Hematopoietic multipotent progenitor cell treated with erythropoietin and hydrocortisone succinate and interleukin-3 and kit ligand, for 4 days (in vitro differentiated cells): Measurements from ENCODE around the gene PIP4K2C.
A peak's percentile ranks its signal among the peaks of the same experiment; 100 is the strongest.
"Not testable (repeated sequence)": the region's sequence is repeated elsewhere in the genome, so short reads cannot be mapped to it uniquely, and the experiment has no call there.

Experiments used
- DNase-seq: peaks from one replicate; pipeline ENCODE4 v3.0.0-alpha.2; 2015

The PIP4K2C gene

DNA sequence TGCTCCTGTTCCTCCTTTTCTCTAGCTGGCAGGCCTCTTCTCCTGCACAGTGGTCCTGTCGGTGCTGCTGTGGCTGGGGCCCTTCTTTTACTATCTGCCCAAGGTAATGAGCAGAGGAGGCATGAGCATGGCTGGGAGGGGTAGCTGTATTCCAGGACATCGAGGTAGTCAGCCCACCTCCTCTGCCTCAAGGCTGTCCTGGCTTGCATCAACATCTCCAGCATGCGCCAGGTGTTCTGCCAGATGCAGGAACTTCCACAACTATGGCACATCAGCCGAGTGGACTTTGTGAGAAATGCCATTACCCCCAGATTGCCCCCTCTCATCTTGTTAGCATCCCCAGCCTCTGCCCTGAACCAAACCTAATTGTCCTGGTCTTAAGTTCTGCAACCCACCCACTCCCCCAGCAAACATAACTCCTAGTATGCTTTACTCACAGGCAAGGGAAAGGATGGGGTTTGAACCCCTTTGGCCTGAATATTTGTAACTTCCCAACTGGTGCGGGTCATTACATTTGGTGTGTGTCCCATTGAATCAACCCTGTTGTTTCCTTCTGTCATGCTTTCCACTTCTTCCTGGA, 32.9 kb downstream of the PIP4K2C start:
- DNase-seq, result no peak

DNA sequence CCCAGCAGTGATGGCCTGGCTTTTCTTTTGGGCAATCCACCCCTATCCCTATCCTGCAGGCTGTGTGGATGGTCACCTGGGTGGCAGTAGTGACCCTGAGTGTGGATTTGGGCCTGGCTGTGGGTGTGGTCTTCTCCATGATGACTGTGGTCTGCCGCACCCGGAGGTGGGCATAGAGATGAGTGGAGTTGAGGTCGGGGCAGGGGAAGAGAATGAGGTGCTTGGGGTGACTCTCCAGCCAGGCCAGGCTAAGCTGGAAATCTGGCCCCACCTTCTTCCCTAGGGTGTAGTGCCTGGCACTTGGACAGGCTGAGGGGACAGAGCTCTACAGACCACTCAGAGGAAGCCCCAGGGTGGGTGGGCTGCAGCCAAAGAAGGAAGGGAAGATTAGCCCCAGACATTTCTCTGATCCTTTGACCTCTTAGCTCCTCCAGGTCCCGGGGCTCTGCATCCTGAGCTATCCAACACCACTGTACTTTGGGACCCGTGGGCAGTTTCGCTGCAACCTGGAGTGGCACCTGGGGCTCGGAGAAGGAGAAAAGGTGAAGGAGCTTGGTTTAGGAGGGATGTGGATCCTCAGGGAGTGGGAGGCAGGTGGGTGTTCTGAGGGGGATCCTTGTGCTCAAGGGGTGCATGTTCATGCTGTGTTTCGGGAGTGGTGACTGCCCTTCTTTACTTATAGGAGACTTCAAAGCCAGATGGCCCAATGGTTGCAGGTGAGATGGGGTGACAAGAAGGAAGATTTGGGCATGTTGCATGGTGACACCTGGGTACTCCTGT, 33.6 kb downstream of the PIP4K2C start:
- no peak for DNase-seq

DNA sequence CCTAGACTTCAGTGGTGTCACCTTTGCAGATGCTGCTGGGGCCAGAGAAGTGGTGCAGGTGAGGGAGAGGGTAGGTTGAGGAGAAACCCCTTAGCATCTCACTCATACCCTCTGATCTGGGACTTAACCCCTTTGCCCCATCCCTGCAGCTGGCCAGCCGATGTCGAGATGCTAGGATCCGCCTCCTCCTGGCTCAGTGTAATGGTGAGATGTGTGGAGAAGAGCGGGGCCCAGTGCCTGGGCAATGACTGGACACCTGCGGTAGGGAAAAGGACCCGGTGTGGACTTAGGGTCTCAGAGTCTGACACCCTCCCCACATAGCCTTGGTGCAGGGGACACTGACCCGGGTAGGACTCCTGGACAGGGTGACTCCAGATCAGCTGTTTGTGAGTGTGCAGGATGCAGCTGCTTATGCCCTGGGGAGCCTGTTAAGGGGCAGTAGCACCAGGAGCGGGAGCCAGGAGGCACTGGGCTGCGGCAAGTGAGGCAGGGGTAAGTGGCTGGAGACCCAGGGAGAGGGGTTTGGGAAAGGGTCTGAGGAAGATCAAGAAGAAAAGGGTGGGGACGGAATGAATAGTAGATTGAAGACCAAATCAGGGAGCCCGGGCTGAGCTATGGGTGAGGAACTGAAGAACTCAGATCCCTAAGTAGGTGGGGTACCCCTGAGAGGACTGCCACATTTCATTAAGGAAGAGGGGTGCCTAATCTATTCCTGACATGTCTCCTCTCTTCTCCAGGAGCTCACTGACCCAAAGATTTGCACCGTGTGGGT, 34.5 kb downstream of the PIP4K2C start:
- DNase-seq, result no peak

DNA sequence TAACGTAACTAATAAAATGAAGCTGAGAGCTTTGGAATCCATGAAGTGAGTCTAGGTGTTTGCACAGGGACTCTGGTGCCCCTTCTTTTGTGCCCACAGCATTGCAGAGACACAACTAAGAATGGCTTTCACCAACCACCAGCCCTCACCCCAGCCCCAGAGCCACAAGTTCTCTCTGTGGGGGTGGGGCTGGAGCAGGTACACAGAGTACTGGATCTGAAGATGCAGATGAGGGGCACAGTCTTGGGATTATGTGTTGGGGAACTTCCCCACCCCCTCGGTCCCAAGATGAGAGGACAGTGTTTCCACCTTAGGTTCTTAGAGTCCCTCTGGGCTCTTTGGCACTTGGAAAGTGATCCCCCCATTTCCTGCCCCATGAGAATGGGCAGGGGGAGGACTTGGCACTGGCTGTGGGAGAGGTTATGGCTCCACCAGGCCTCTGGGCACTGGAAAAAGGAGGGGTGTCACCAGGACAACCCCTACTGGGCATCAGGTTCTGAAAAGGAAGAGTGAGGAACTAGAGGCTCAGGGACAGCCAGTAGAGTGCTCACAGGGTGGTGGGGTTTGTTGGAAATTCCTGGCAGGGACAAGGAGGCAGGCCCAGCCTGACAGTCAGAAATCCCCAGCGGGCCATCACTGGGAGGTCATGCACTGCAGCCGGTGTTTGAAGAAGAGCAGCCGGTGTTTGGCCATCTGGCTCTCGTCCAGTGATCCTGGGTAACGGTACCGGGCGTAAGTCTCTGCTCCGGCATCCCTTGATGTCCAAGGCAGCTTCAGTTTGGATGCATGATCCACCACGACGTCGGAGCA, 35.3 kb downstream of the PIP4K2C start:
- no peak for DNase-seq

DNA sequence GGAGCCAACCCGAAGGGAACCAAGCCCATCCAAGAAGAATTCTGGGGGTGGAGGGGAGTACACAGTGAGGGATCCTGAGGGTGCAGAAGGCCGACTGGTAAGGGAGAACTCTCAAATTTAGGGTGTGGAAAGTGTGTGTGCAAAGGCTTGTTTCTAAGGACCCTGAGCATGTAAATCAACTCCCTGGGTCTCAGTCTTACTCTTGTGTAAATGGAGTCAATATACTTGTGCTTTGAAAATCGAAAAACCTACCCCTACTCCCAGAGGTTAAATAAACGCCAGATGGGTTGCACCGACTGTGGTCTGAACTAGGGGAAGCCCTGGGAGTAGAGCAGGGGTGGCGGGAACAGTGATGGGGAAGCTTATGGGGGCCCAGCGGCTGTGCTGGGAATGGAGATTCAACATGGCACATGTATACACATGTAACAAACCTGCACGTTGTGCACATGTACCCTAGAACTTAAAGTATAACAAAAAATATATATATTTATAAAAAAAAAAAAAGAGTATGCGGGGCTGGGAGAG, 36.0 kb downstream of the PIP4K2C start:
- DNase-seq, result no peak

DNA sequence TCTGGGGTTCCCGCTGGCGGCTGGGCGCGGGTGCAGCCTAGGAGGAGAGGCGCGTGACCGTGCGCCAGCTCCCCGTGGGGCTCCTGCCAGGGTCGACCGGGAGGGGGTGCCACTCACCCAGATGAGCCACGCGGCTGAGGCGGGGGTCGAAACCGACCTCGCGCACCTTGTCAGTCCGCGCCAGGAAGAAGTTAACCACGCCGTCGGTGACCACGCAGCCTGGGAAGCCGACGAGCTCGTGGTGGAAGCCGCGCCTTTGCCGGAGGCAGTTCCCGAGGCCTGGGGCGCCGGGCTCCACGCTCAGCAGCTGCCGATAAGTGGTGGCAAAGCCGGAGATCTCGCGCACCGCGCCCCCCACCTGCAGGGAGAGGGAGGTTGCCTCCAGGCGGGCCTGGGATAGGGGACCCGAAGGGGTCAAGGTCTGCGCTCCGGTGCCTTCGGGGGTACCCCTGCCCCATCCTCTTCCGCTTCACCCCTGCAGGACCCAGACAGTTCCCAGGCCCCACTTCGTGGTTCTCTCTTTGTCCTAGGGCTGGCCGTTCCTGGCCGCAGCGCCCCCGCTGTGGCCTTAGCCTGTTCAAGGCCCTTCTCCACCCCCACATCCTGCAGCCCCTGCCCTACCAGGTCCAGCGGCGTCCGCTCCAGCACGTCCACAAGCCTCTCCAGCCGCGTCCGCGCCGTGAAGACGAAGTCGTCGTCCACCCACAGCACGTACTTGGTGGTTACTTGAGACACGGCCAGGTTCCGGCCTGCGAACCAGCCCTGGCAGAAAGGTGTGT, 36.7 kb downstream of the PIP4K2C start:
- DNase-seq, result peak; percentile 37

DNA sequence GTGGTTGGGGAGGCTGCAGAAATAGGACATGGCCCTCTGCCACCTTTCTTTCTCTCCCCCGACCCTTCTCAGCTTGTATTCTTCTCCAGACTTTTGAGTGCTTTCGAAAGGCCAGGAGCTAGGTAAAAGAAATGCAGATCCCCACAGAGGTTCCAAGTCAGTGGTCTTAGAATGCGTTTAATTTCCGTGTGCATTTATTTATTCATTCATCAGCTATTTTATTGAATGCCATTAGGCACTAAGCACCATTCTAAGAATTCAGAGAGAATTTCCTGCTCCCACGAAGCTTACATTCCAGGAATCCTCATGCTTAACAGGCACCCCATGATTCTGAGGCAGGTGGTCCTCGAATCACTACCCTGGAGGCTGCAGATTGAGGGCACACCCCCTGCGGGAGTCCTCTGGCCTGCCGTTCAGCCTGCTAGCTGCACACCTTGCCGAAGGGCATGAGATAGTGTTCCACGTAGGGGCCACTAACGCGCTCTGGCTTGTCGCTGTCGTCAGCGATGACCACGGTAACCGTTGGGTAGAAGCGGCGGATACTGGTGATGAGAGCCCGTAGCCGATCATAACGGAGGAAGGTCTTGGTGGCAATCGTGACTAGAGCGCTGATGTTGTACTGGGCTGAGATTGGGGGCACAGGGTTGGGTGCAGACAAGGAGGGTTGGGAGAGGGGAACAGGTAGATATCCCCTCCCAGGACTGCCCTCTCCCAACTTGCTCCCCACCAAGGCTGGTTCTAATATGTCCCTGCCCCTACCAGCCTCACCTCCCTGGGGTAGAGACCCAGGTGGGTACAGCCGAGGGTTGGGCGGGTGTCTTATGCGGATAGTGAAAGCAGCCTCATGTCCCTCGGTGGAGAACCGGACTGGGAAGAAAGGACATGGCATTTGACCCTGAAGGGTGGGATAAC, 37.5 kb downstream of the PIP4K2C start:
- DNase-seq, result no peak

DNA sequence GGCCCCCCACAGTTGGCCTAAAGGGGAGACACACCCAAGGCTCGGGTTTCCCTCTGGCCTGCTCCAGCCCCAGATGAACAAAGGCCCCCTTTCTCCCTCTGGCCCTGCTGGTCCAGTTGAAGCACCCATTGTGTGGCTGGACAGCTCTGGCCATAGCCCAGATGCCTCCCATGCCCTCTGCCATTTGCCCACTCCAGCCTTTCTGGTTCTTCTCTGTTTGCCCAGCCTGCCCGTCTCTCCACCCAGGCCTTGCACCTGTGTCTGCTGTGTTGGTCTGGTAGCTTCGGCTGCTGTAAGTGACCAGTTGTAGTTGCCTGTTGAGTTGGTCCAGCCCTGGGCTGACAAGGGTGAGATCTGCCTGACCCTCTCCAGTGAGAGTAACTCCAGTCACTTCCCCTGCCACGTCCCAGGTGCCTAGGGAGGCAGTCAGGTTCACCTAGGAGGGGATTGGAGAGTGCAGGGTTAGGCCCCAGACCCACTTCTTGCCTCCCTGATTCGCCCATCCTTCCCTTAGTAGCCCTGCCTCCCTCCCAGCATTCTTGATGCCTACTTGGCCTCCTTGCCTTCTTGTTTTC, 39.0 kb downstream of the PIP4K2C start:
- DNase-seq, result no peak

DNA sequence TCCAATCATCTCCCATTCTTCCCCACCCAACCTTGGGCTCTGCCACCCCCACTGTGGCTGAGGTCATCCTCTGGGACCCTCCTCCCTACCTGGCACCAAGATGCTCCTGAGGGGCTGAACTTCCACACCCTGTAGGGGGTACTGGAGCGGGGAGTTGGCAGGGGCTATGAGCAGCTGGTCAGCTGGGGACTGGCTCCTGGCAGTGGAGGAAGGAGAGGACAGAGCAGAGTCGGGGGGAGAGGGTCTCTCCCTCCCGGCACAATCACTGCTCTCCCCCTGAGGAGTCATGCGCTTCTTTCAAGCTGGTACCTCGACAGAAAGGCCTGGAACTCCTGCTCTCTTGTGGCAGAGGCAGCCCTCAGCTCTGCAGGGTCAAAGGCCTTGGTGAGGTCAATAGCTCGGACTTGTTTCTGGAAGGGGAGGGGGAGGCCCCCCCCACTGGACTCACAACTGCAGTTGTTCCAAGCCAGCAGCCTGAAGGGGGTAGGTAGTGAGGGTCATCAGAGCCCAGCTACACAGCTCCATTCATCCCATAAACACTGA, 40.0 kb downstream of the PIP4K2C start:
- DNase-seq, result no peak

DNA sequence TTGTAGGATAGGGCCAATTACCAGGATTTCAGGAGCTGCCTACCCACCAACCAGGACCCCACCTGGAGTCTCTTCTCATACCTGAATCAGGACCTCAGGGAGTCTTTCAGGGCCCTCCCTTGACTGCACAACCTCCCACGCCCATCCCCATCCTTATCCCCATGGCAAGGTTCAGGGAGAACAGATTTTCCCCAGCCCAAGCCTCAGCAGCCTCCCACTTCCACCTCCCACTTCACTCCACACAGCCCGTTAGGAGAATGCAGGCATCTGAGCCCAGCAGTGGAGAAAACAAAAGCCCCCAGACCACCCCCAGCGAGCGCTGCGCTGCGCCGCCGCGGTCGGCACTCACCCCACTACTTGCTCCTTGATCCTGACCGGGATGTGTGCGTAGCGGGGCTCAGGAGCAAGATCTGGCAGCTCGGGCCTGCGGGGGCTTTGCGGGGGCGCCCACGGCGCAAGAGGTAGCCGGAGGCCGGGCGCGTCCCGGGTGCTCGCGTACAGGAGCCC, 40.6 kb downstream of the PIP4K2C start:
- DNase-seq, result no peak

DNA sequence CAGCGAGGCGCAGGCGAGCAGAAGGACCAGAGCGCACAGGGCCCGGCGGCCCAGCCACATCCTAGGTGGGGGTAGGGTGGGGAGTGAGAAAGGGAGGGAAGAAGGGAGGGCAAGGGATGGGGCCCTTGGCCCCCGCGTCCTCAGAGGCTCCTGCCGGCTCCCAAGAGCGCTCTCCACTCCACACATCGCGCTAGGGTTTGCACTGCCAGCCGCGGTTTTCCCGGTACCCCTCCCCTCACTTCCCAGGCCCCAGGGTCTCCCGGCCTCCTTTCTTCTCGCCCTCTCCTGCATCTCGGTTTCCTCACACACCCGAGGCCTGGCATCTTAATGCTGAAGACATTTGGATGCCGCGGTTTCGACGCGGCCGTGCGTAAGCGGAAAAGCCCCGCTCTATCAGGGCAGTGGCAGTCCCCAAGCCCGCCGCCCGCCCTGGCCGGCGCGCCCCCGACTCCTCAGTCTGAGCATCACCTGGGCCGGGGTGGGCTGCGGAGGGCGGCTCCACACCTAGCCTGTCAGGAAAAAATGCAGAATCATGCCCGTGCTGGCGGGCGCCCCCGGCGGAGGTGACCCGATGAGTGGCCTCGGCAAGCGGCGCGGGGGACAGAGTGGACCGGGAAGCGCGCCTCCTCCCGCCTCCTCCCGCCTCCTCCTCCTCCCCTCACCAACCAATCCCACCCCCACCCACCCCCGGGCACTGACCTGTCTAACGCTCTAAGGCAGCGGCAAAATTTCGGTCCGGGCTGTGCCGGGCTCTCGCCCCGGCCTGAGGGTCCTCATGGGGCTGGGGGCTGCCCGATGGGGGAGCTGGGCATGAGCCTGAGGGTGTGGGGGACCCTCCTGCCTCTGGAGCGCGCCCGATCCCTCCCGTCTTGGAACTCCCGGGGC, 41.3 kb downstream of the PIP4K2C start:
- DNase-seq, result no peak

DNA sequence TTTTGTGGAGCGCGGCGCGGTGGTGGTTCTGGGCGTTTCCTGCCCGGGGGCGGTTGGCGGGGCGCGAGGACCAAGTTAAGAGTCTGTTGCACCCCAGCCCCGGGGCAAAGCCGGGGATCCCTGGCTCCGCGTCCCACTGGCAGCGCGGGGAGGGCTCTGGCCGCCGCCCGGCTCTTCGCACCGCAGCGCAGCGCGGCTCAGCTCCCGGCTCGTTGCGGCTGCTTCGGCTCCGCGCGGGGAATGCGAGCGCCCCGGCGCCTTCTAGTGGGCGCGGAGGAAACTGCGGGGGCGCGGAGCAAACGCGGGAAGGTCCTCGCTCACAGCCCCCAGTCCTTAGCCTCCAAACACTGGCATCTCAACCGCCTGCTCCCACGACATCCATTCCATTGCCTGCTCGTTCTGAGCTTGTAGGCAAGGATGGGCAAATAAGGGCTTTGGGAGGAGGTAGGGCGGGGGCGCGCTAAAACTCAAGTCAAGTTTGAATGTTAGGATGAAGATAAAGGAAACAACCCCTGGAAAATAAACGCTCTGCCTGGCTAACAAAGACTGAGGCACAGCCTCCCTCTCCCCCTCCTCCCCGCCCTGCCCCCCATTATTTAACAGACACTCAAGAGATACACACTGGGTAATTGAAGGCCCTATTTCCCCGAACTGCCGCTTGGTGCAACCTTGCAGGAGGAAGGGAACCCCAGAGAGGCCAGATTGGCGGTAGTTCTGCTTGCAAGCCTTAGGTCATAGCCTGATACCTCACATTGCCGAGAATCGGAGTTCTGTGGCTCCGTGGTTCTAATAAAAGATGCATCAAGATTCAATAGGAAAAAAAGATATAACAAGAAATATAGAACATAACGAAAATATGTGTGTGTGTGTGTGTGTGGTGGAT, 42.2 kb downstream of the PIP4K2C start, which contains the start of gene B4GALNT1:
Gene B4GALNT1, minus strand, starts transcription at position 244 of the 883 bp plus-strand sequence. CDS start 1,069 bp downstream, outside the sequence.
- DNase-seq, result peak; percentile 78

DNA sequence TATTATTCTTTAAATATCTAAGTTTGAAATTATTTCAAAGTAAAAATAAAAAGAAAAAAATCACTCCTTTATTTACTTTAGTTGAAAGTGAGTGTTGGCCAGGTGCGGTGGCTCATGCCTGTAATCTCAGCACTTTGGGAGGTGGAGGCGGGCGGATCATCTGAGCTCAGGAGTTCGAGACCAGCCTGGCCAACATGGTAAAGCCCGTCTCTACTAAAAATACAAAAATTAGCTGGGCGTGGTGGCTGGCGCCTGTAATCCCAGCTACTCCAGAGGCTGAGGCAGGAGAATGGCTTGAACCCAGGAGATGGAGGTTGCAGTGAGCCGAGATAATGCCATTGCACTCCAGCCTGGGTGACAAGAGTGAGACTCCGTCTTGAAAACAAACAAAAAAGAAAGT, 45.7 kb downstream of the PIP4K2C start:
- not testable (repeated sequence) for DNase-seq

DNA sequence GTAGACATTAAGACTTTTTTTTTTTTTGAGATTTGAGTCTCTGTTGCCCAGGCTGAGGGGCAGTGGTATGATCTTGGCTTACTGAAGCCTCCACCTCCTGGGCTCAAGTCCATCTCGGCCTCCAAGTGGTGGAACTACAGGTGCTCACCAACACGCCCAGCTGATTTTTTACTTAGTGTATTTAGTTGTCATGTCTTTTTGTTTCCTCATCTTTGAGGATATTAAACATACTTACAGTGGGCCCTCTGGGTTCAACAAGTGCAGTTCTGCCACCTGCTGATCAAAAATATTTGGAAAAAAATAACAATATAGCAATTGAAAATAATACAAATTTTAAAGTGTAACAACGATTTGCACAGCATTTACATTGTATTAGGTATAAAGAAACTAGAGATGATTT, 46.4 kb downstream of the PIP4K2C start:
- DNase-seq, result peak; percentile 31

DNA sequence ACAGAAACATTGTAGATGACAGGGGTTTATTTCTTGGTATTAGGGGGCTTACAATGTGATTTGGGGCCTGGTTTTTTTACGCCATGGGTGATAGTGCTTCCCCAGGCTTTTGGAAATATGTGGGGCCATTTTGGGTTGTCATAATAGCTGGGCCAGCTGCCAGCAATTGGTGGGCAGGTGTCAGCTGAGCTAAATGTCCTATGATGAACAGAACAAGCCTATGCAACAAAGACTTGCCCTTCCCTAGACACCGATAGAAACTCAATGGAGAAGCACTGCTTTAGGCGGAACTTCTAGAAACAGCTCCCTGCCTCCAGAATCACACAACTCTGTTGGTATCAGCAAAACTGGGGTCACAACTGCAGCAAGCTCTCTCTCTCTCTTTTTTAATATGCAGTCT, 47.1 kb downstream of the PIP4K2C start:
- no peak for DNase-seq

DNA sequence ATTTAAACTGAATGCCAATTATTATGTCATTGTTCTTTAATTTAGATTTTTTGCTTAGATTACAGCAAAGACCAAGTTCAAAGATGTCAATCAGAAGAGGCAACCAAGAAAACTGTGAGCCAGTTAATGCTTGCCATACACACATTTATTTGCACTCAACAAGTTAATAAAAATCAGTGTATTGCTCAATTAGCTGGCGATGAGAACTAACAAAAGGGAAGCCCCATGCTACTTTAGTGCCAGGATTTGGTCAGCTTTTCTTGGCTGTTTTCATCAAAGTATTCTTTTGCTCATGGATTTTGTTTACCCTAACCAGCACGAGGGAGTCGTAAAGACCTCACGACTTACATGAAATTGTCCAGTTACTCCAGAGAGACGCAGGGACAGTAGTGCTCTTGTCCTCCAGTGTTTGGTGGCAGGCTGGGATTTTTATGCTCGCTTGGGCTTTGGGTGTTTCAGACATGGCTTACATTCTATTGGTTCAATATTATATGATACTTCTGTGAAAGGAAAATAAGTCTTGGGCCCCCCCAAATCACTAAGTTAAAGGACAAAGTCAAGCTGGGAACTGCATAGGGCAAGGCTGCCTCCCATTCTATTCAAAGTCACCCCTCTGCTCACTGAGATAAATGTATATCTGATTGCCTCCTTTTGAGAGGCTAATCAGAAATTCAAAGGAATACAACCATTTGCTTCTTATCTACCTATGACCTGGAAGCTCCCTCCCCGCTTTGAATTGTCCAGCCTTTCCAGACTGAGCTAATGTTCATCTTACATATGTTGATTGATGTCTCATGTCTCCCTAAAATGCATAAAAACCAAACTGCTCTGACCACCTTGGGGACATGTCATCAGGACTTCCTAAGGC, 49.4 kb downstream of the PIP4K2C start:
- no peak for DNase-seq
